Astrocyte (in vitro differentiated cells and primary cell): ENCODE measurements around the gene ZNHIT3.

ENCODE experiments used
- CTCF ChIP-seq: IDR thresholded peaks from 2 replicates; pipeline ENCODE4 v1.5.1; 2011; ENCODE audit warnings: low read depth, mild to moderate bottlenecking, inconsistent platforms, low read length, moderate library complexity; ENCODE audit not compliant: insufficient read depth
- EZH2 ChIP-seq: IDR thresholded peaks from 2 replicates; pipeline ENCODE4 v1.6.1; 2012; ENCODE audit warnings: mild to moderate bottlenecking, low read length, inconsistent platforms; ENCODE audit not compliant: insufficient read depth

DNA sequence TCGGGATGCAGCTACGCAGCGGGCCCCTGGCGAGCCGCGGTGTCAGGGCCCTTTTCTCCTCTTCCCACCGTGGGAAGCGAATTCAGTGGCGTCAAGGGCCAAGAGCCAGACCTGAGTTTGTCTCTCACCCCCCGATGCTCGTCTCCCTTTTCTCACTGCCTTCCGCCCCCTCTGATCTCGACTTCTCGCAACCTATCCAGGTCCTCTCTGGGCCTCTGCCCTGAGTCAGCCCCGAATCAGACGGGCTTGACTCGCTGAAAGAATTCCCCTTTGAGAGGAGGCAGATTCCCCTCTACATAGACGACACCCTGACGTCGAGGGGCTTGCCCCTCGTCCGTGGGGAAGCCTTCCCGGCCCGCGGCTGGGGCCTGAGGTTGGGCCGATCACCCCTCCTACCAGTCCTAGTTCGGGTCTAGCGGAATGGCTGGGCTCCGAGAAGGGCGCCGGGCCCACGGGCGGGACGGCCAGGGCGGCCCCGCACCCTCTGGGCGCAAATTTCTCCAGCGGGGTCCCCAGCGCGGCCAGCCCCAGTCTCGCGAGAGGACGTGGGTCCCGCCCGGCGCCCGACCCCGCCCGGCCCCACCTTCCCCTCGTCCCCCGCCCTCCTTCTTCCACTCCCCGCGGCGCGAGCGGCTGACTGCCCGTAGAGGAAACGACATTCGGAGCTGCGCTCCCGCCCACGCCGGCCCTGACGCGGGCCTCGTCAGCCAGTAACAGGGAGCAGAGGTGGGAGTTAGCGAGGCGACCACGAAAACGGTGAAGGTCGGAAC is 58.0 kb downstream of the ZNHIT3 start, which contains the start of gene GGNBP2:
- TF ChIP-seq CTCF (no peak), EZH2 (no peak)
